ENCODE data around the gene DGKD.
A peak's percentile ranks its signal among the peaks of the same experiment; 100 is the strongest.

The DGKD gene

GRCh38 chr2:233433794-233434193, 79.5 kb downstream of the DGKD start:
- no peak for DNase-seq

GRCh38 chr2:233434666-233435330, 80.5 kb downstream of the DGKD start:
- DNase-seq, result no peak

GRCh38 chr2:233435436-233436190, 81.3 kb downstream of the DGKD start:
- DNase-seq, result no peak

DNA sequence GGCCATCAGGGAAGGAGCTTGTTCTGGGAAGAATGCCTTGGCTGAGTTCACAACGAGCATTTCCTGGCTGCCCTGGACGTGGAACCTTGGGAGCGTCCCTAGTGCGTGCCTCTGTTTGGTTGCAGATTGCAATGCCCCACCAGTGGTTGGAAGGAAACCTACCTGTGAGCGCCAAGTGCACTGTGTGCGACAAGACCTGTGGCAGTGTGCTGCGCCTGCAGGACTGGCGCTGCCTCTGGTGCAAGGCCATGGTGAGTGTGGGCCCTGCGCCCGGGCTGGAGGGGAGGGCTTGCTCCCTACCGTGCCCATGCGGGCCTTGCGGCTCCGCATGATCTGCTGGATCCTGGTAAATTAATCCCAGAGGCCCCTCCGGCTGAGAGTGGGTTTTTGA, 81.9 kb downstream of the DGKD start:
- no peak for DNase-seq

DNA sequence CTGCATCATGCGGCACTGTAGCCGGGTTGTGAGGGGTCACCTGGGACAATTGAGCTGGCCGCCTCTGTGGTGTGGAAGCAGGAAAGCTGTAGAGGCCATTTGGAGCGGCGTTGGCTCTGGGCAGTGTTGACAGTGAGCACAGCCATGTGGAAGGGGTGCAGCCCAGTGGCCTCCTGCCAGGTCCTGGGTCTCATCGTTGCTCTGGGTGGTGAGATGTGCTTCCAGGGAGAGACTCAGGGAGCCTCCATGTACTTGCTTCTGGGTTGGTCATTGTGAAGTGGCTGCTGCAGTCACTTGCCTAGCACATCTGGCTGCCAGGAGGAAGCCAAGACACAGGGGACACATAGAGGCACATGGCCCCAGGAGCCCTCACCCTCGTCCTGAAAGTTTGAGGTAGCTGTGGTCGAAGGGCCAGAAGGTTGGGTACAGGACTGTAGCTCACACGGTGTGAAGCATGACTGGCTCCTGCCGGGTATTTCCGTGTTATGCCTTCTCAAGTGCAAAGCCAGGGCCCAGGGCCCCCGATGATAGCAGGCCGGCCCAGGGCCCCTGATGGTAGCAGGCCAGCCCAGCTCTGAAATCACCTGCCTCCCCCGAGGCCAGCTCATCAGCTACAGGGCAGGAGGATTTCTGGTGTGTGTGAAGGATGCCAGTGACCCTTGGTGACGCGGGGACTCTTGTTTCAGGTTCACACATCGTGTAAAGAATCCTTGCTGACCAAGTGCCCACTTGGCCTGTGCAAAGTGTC, 82.6 kb downstream of the DGKD start:
- DNase-seq, result no peak

- no peak for DNase-seq
Measured at GRCh38 chr2:233437439-233437955, 83.2 kb downstream of the DGKD start.

GRCh38 chr2:233438573-233439147, 84.4 kb downstream of the DGKD start:
- DNase-seq, result no peak

DNA sequence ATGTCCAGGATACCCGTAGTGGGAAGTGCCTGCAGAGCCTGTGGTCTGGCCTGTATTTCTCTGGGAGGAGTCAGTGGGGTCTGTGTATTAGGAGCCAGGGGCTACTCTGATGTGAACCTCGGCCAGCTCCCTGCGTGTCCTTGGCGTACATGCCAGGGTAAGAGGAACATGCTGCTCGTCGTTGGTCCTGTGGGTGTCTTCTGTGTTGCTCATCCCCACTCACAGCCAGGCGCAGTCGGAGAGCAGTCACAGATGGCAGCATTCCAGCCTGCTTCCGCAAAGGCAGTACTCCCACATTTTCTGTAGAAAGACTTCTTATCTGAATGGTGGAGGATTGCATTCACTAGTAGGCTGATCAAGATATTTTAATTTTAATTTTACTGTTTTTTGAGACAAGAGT, 84.9 kb downstream of the DGKD start:
- no peak for DNase-seq

GRCh38 chr2:233440314-233440713, 86.0 kb downstream of the DGKD start:
- no peak for DNase-seq

- no peak for DNase-seq
Measured at GRCh38 chr2:233440714-233441113, 86.4 kb downstream of the DGKD start.

DNA sequence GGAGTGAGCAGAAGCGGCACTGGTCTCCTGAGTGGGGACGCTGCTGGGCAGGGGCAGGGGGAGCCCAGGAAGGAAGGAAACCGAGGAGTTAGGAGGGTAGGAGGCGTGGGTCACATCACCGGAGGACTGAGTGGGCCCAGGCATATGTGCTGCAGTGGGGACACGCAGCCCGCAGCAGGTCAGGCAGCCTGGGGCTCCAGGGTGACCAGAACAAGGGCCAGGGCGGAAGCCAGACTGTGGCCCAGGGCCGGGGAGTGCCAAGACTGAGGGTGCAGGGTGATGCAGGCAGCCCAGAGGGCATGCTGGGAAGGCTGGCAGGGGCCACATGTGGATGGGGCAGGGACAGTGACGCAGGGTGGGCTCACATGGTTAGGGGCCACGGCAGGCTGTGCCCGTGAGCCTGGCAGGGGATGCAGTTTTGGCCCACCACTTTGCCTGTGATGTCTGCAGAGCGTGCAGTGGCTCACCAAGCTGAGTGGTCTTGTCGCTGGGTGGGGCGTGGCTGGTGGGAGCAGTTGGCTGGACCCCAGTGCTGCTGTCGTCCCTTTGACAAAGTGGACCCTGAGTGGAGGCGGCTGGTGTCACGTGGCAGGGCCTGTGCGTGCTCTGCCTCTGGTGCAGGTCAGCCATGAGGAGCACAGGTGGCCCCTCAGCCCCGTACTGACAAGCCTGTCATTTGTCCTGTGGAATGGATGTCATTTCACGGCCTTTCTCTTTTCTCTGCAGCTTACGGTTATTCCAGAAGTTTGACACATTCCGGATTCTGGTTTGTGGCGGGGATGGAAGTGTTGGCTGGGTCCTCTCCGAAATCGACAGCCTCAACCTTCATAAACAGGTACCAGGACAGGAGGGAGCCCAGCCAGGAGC, 87.1 kb downstream of the DGKD start:
- no peak for DNase-seq

- DNase-seq, result no peak
Measured at GRCh38 chr2:233442028-233442310, 87.7 kb downstream of the DGKD start.

GRCh38 chr2:233443511-233444183, 89.4 kb downstream of the DGKD start:
- DNase-seq, result peak; percentile 85

- no peak for DNase-seq
Measured at GRCh38 chr2:233444501-233444900, 90.2 kb downstream of the DGKD start.

GRCh38 chr2:233445152-233445830, 91.0 kb downstream of the DGKD start:
- DNase-seq, result no peak

DNA sequence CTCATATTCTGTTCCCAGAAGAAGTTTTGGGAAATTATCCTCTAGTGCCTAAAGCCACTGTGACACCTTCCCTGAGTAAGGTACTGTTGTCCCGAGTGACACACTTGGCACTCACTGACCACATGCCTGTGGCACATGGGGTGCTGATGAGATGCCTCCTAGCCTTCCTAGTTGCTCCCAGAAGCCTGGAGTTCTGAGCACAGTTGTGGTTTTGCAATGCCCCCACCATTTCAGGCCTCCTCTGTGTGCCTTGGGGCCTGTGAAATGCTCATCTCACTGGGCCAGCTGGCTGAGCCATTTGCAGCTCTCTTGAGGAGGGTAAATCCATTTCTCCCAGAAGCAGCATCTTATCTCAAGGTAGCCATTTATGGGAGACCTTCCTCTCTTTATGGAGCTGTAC, 91.8 kb downstream of the DGKD start:
- DNase-seq, result no peak

DNA sequence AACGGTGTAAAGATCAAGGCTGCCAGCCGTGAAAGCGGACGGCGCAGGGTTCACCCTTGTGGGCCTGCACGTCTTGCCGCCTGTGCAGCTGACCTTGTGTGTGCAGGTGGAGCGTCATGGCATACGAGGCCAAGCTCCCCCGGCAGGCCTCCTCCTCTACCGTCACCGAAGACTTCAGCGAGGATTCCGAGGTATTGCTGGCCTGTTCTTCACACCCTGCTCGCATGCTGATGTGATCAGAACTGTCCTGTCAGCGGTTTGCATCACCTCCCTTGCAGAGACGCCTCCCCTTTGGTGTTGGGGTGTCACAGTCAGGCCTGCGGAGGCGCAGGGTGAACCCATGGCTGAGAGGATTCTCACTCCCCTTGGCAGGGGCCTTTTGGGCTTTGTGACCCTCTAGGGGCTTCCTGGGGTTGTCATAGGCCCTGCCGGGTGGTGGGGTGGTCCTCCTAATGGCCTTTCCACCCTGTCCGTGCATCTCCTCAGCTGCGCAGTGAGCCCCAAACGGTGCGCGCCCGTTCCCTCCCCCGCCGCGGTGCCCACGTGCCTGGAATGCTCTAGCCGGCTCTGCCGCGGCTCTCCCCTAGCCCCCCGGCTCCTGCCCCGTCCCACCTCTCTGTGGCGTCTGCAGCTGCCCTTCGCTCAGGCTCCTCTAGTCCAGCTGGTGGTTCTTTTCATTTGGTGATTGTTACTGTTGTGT, 92.5 kb downstream of the DGKD start:
- no peak for DNase-seq

GRCh38 chr2:233447506-233448219, 93.4 kb downstream of the DGKD start:
- no peak for DNase-seq

- no peak for DNase-seq
Measured at GRCh38 chr2:233448220-233448559, 93.9 kb downstream of the DGKD start.

DNA sequence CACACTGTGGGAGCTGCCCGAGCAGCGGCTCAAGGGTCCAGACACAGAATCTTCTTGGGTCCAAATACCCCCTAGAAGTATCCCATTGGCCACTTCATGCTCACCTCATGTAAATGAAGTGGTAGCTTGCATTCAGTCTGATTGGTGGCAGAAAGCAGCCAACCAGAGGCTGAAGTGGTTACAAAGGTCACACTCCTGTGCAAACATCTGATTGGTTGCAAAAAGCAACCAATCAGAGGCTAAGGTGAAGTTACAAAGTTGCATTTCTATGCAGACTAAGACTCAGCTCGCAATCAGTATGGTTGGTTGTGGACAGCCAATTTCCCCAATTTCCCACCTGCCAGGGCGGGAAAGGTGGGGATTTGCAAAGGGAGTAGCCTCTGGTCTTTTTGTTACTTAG, 94.3 kb downstream of the DGKD start:
- no peak for DNase-seq

Data from activated CD4-positive, alpha-beta T cell treated with anti-CD3 and anti-CD28 coated beads, Interleukin-2, amount 50 U/mL, for 4 hours (primary cell).